NT2/D1 (cell line): Measurements from ENCODE around the gene EPB41L4A.

Experiments
- YY1 ChIP-seq: IDR thresholded peaks from 2 replicates; pipeline ENCODE4 v1.6.1; 2011; ENCODE audit not compliant: insufficient read length, insufficient read depth
- ZNF274 ChIP-seq: IDR thresholded peaks from 2 replicates; pipeline ENCODE4 v1.6.1; 2011; ENCODE audit warnings: mild to moderate bottlenecking, low read depth, low read length

- TF ChIP-seq YY1 (no peak), ZNF274 (no peak)
These were observed 67.9 kb downstream of the EPB41L4A start for GRCh38 chr5:112351225-112351624.
